GM12864 (cell line): ENCODE measurements around the gene ENTHD1.
A peak's percentile ranks its signal among the peaks of the same experiment; 100 is the strongest.

Experiments
- DNase-seq: peaks from one replicate; pipeline ENCODE4 v3.0.0-alpha.2; 2011; ENCODE audit warnings: low read depth
- H3K4me3 ChIP-seq: 2 replicates; pipeline ENCODE4 v1.5.1; 2011; ENCODE audit warnings: mild to moderate bottlenecking, low read depth, low read length, control low read depth
- TF ChIP-seq, protein P1 (sequence below): IDR thresholded peaks from 2 replicates; pipeline ENCODE4 v1.5.1; 2011; ENCODE audit warnings: low read depth, mild to moderate bottlenecking, moderate library complexity, low read length, control low read depth, inconsistent platforms; ENCODE audit errors: missing control alignments

Gene ENTHD1

DNA sequence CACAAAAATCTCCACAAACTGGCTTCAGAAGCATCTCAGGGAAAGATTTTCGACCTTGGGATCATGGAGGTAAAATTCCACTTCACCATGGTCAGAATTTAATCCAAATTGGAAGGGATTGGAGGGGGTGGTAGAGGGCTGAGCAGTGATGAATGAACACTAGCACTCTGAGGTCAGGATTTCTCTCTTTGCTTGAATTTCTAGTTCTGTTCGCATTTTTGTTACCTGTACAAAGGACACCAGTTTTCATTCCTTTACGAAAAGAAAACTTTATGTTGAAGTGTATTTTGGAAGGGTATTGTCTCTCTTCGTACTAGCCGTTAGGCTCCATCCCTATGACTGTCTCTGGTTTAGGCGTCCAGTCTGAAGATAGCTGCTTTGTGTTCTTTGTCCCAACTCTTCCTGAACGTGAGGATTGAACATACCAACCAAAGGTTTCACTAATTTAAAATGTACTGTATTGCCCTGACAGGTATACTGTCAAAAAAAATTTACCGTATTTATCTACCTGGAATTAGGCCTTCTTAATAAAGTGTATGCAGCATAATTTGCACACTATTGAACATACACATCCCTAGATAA, 8.1 kb upstream of the ENTHD1 start:
- H3K4me3 ChIP-seq, result peak overlapping the region; percentile 52
- DNase-seq, result no peak
- TF ChIP-seq, protein P1, sequence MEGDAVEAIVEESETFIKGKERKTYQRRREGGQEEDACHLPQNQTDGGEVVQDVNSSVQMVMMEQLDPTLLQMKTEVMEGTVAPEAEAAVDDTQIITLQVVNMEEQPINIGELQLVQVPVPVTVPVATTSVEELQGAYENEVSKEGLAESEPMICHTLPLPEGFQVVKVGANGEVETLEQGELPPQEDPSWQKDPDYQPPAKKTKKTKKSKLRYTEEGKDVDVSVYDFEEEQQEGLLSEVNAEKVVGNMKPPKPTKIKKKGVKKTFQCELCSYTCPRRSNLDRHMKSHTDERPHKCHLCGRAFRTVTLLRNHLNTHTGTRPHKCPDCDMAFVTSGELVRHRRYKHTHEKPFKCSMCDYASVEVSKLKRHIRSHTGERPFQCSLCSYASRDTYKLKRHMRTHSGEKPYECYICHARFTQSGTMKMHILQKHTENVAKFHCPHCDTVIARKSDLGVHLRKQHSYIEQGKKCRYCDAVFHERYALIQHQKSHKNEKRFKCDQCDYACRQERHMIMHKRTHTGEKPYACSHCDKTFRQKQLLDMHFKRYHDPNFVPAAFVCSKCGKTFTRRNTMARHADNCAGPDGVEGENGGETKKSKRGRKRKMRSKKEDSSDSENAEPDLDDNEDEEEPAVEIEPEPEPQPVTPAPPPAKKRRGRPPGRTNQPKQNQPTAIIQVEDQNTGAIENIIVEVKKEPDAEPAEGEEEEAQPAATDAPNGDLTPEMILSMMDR, result no peak

DNA sequence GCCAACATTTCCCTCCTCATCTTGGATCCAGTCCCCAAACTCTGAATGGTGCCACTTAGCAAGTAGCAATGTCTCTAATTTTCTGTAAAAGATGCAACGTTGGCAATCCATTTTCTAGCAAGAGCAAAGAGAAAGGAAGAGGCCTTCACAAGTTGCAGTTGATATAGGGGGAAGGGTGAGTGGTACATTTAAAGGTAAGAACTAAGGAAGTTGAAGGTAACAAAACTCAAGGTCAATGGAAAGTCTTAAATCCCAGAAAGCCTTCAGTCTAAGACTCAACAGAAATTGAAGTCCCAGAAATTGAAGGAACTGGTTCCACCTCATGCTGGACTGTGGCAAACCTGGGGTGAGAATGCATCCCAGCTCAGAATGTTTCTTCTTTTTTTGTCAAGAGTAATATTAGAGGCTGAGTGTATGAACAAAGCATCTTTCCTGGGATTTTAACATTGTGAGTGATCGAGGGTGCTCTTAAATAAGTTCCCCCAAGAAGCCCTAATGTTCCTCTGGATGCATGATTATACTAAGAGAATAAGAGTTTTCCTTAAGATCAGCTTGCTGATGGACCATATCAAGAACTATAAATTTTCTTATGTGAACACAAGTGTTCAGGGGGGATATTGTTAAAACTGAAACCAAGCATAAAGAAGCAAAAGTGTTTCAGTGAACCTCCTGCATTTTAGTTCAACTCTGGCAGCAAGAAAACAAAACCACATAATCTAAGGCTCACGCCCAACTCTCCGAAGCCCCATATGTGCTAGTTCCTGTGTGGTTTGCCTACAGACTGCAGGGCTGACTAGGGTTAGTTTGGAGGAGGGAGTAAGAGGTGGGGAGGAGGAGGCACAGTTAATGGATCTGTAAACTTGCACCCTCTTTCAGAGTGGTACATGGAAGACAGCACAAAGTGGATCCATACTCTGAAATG, 7.0 kb upstream of the ENTHD1 start, which contains the start of gene GRAP2:
Gene GRAP2, plus strand, starts transcription at position 779 of the 922 bp plus-strand sequence. CDS start 46,023 bp downstream, outside the sequence.
- TF ChIP-seq, protein P1, result no peak
- peak within 1 kb of the TSS; percentile 52 for H3K4me3 ChIP-seq
- peak; percentile 83 for DNase-seq

DNA sequence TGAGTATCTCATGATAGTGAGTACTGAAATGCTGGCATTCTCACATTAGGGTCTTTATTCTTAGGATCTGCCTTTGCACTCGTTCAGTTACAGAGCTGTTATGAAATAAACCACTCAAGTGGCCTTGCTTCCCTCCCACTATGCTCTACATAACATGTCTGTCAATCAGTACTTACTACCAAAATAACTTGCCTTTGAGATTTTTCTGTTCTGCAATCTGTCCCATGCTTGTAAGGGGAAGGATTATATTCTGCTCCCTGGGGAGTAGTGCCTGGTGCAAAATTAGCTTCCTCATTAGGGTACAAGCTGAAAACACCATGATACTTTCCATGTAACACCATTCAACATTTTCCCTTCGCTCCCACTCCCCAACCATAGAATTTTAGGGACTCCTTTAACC, 5.4 kb upstream of the ENTHD1 start:
- TF ChIP-seq, protein P1, result no peak
- no peak overlapping the region; the same call in 1 of the 2 replicates for H3K4me3 ChIP-seq
- peak; percentile 79 for DNase-seq

DNA sequence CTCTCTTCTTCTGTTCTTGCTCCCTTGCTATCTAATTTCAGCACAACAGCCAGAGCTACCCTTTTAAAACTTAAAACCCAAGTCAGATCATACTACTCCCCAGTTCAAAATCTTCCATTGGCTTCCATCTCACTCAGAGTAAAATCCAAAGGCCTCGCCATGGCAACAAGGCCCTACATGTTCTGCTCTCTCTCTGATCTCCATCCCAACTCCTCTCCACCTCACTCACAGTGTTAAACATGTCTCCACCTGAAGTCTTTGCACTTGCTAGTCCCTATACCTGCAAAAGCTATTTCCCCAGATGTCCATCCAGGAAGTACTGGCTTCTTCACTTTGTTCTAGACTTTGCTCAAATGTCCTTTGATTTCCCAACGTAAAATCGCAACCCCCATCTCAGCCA, 4.3 kb upstream of the ENTHD1 start:
- H3K4me3 ChIP-seq, result no peak overlapping the region
- TF ChIP-seq, protein P1, result no peak
- DNase-seq, result no peak

DNA sequence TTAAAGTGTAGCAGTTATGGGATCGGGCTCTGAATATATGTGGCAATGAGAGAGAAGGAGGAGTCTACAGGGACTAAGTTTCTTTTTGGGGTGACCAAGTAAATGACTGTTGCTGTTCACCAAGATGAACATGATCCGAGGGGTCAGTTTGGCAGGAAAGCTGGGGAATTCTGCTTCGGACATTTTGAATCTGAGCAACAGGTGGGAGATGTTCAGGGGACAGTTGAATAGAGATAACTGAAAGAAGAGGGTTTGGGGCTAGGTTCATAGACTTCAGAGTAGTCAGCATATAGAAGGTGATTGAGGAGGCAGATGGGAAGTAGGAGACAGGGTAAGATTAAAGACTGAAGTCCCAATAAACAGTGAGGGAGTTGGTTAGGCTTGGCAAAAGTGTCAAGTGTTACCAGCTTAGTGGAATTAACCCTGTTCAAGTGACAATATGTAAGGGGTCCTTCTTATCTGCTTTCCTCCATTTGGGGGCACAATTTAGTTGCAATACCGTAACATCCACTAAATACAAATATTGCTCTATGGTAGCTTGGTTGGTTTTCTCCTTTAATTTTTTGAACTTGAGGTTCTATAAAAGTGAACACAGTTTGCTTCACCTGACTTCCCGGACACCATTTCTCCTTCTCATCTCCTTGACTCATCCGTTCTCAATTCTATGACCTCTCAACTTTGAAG, 2.9 kb upstream of the ENTHD1 start:
- no peak for DNase-seq
- TF ChIP-seq, protein P1, result no peak
- H3K4me3 ChIP-seq, result no peak overlapping the region

DNA sequence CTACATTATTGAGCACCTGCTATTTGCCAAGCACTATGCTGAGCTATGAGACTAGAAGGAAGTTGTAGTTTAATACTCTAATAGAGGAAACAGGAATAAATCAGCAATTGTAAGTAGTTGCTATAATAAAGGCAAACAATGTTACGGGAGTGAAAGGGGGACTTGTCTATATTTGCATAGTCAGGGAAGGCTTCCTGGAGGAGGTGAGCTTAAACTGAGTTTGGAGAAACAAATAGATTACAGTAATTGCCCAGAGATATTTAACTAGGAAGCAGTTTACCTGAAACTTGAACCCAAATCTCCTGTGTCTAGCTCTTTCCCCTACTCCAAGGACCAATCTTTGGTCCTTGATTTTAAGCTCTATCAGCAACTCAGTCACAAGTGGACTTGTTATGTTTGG, 2.1 kb upstream of the ENTHD1 start:
- H3K4me3 ChIP-seq, result no peak overlapping the region
- TF ChIP-seq, protein P1, result no peak
- DNase-seq, result no peak
